ELR (cell line): ENCODE results near the gene F2RL1.
A peak's percentile ranks its signal among the peaks of the same experiment; 100 is the strongest.
"Not testable (repeated sequence)": the region's sequence is repeated elsewhere in the genome, so short reads cannot be mapped to it uniquely, and the experiment has no call there.

Experiments used
- DNase-seq: peaks from one replicate; pipeline ENCODE4 v3.0.0-alpha.2; 2015; ENCODE audit warnings: low read depth

Gene F2RL1, protein sequence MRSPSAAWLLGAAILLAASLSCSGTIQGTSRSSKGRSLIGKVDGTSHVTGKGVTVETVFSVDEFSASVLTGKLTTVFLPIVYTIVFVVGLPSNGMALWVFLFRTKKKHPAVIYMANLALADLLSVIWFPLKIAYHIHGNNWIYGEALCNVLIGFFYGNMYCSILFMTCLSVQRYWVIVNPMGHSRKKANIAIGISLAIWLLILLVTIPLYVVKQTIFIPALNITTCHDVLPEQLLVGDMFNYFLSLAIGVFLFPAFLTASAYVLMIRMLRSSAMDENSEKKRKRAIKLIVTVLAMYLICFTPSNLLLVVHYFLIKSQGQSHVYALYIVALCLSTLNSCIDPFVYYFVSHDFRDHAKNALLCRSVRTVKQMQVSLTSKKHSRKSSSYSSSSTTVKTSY

DNA sequence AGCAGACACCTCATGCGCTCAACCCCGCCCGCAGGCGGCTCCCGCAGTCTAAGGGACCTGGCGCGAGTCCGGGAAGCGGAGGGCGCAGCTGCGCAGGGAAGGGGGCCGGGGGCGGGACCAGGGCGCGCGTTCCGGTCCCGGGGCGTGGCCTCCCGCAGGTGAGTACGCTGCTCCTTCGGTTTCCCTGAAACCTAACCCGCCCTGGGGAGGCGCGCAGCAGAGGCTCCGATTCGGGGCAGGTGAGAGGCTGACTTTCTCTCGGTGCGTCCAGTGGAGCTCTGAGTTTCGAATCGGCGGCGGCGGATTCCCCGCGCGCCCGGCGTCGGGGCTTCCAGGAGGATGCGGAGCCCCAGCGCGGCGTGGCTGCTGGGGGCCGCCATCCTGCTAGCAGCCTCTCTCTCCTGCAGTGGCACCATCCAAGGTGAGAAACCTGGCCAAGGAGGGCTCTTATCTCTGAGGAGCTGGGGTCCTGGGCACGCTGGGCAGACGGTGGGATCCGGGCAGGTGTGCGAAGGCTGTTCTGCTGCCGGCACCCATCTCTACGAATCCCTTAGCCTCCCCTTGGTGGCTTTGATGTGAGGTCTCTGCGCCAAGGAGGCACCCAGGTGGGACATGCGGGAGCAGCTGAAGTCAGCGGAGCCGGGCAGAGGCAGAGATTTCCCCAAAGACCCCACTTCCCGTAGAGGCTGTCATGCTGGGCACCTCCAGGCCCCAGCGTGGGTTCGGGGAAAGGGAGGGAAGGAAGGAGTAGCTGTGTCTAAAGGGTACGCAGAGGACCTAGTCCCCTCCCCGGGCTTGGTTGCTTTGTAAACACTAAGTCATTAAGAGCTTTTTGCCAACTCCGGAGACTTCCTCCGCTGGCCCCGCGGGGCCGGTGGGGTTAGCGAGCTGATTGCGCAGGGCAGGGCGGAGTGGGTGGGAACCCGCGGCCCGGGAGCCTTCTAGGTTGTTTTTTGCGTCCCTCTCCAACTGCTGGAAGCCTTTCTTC is at the start of gene F2RL1:
Gene F2RL1, plus strand, starts transcription at position 187 of the 988 bp plus-strand sequence. Its CDS starts 153 bp downstream, at position 340.
- DNase-seq = peak; percentile 92

DNA sequence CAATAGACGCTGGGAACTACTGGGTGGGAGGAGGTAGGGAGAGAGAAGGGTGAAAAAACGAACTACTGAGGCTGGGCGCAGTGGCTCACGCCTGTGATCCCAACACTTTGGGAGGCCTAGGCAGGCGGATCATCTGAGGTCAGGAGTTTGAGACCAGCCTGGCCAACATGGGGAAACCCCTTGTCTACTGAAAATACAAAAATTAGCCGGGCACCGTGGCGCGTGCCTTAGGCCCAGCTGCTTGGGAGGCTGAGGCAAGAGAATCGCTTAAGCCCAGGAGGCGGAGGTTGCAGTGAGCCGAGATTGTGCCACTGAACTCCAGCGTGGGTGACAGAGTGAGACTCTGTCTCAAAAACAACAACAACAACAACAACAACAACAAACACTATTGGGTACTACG is 47.8 kb upstream of the F2RL1 start:
- DNase-seq = not testable (repeated sequence)

DNA sequence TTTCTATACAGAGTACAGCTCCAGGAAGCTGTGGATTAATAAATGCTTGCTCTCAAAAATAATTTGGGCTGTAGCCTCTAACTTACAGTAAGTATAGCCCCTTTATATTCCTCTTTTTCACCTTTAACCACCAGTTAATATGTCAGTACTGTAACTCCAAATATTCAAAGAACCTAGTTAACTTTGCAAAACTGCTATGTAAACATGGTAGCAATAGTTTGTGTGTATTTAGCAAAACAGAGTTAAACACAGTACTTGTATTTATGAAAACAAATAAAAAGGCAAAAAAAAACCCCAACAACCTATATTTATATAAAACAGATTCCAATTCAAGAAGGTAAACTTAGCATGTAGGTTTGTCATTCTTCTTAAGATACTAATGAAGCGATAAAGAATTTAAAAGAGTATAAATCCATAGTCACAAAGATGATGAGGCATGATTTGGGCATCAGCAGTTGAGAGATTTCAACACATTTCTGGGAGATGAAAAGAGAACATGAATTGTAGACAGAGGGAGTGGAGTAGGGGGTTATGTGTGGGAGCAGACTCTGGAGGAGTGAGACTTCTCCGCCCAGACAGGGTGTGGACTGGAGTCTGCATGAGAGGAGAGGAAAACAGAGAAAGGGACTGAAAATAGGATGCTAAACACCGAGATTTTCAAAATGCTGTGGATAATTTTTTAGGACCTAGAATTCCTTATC is 47.0 kb upstream of the F2RL1 start:
- DNase-seq = no peak

DNA sequence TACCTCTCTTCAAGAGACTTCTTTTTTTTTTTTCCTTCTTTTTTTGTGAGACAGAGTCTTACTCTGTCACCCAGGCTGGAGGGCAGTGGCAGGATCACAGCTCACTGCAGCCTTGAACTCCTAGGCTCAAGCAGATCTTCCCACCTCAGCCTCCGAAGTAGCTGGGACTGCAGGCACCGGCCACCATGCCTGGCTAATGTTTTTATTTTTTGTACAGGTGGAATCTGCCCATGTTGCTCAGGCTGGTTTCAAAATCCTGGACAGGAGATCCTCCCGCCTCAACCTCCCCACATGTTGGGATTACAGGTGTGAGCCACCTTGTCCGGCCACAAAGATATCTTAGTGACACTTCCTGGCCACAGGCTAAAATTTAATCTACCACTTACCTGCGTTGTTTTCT is 42.9 kb upstream of the F2RL1 start:
- DNase-seq = no peak

DNA sequence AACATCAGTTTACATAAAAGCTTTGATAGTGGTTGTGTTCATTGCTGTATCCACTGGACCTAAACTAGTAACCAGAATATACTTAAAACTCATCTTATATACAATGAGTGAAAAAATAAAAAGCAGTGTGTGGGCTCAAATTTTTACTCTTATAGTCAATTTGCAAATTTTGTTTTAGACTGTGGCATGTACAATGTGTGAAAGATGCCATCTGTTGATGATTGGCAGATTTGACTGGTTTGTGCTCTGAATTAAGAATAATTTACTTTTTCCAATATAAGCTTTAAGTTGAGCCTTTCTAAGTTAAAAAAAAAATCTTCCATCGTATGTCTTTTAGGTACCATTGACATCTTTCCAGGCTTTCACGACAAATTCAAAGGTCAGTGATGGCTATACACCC is 42.4 kb upstream of the F2RL1 start:
- no peak for DNase-seq

DNA sequence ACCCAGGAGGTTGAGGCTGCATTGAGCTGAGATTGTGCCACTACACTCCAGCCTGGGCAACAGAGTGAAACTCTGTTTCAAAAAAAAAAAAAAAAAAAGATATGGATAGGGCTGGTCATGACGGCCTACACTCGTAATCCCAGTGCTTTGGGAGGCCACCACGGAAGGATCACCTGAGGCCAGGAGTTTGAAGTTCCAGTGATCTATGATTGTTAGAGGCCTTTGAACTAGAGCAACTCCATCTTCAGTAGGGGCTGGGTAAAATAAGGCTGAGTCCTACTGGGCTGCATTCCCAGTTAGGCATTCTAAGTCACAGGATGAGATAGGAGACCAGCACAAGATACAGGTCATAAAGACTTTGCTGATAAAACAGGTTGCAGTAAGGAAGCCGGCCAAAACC is 38.2 kb upstream of the F2RL1 start:
- not testable (repeated sequence) for DNase-seq

DNA sequence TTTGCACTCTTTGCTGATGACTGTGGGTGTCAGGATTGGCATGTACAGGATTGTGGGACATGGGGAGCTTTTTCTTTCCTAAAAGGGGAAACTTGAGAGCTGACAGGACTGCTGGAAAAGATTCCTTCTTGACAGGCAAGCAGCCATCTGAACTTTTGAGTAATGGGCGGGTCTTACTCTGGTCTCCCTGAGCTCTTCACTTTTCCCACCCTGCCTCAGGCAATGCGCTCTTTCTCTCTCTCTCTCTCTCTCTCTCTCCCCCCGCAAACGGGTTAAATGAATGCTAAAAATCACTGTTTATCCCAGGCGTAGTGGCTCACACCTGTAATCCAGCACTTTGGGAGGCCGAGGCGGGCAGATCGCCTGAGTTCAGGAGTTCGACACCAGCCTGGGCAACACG is 37.1 kb upstream of the F2RL1 start:
- DNase-seq = no peak

DNA sequence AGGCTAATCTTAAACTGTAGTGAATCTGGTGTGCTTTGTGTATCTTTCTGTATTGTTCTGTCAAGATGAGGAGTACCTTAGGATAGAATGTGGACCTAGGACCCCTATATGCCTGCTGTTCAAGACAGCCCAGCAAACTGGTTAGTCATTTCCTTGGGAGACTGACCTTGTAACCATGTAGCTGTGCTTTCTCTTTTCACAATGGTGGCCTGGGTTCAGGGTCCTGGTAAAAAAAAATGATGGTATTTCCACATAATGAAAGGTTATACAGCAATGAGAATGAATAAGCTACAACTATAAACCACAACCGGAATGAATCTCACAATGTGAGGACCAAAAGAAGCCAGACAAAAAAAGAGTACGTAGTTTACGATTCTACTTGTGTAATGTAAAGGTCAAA is 36.4 kb upstream of the F2RL1 start:
- peak; percentile 27 for DNase-seq

DNA sequence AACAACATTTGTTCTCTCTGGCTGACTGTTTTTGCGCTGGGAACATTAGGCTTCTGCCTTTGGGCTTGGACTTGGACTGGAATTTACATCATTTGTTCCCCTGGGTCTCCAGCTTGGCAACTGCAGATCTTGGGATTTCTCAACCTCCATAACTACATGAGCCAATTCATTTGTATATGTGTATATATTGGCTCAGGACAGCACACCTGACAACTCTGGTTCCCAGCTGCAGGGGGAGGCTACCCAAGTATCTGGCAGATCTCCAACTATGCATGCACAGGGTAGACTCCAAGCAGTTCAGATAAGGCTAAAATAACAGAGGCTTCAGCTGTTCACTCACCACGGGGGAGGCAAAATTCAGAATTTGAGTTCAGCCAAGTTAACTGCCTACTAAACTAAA is 31.6 kb upstream of the F2RL1 start:
- no peak for DNase-seq

DNA sequence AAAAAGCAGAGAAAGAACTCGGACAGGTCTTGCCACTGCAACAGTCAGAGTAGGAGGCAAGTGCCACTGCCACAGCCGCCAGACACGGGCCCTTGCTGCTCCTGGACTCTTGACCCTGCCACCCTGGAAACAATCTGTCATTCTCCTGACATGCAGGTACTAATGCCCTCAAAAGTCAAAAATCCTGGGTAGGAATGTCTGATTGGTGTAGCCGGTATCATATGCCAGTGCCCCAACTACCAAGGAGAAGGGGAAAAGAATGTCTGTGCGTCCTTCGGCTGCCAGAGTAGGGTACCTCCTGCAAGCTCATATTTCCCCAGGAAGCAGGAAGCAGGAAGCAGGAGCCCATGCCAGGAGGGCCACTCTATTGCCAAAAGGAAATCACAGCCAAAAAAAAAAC is 30.5 kb upstream of the F2RL1 start:
- no peak for DNase-seq

DNA sequence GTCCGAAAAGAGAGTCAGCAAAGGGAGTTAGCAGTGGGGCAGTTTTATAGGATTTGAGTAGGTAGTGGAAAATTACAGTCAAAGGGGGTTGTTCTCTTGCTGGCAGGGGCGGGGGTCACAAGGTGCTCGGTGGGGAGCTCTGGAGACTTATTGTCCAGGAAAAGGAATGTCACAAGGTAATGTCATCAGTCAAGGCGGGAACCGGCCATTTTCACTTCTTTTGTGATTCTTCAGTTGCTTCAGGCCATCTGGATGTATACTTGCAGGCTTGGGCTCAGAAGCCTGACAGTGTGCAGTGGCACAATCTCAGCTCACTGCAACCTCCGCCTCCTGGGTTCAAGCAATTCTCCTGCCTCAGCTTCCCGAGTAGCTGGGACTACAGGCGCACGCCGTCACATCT is 29.6 kb upstream of the F2RL1 start:
- not testable (repeated sequence) for DNase-seq

DNA sequence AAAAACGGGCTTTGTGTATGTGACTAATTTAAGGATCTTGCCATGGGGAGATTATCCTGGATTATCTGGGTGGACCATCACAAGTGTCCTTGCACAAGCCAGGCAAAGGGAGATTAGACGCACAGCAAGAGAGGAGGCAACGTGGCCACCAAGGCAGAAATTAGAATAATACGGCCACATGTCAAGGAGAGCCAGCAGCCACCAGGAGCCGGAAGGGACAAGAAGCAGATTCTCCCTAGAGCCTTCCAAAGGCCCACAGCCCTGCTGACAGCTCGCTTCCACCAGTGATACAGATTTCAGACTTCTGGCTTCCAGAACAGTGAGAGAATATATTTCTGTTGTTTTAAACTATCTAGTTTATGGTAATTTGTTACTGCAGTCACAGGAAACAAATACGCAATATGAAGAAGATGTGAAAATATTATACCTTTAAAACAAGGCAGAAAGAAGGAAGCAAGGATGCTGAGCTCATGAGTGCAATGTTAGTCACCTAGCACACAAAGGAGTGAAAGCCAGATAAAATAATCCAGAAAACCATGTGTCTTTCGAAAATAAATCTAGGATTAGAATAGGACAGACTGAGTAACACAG is 28.7 kb upstream of the F2RL1 start:
- peak; percentile 84 for DNase-seq

DNA sequence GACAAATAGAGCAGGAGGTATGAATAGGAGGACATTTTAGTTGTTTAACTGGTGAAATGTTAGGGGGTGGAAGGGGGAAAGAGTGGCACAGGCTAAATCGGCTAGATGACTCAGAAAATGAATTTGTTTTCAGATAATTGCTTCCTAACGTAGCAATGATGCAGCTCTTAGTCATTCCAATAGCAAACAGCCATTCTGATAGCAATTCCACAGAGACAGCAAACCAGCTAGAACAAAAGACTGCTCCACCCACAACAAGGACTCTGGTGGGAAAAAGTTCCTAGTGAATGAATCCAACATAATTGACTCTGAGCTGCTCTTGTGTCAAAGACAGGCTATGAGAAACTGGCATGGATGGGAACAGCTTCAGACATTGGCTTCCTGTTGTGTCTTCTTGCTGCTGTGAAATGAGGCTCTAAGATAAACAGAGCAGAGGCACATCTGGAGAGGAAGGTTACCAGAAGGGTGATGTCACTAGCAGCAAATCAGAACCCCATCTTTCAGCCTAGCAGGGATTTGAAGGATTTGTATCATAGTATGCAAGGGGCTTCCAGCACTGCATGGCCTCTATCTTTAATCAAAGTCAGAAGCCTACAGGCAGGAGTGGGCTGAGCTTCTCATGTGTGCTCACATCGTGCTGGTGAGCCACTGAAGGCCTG is 28.1 kb upstream of the F2RL1 start:
- peak; percentile 99 for DNase-seq

DNA sequence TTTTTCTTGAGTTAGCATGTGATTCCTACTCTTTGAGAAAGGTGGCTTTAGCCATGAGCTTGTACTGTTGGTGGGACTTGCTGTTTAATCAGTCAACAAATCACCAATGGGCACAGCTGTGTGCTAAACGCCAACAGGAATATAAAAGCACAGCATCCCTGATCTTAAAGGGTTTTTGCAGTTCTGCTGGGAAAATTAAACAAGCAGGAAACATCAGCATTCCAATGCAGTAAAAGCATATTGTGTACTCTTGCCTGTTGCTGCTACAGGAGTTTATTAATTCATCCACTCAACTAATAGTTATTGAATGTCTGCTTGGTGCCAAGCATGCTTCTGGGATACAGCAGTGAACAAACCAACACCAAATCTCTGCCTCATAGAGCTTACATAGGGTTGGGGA is 27.4 kb upstream of the F2RL1 start:
- DNase-seq = no peak

DNA sequence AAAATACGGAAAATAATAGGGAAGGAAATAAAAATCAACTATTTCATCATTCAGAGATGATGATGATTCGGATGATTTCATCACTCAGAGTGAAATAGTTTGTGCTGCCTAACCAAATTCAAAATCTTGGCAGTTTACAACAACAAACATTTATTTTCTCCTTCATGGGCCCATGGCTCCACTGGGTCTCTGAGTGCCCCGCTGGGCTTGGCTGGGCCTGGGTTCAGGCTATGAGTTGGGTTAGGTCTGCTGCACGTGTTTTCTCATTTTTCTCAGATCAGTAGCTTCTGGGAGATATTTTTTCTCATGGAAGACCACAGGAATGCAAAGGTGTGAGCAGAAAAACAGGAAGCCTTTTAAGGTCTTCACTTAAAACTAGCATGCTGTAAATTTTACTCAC is 24.0 kb upstream of the F2RL1 start:
- DNase-seq = peak; percentile 48

DNA sequence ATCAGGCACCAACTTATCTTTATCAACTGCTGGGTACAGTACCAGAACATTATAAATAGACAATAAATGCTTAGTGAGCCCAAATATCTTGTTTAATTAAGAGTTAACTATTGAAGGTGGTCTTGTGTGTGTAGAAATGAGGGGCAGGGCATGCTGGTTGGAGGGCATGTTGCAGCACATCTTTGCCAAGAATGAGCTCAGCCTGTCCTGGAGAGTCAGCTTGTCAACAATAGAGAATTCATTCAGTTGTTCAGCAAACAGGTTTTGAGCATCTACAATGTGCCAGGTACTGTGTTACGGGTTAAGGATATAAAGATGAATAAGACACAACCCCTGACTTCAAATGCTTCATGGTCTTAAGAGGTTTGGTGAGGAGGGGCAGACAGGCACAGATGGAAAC is 19.2 kb upstream of the F2RL1 start:
- no peak for DNase-seq

DNA sequence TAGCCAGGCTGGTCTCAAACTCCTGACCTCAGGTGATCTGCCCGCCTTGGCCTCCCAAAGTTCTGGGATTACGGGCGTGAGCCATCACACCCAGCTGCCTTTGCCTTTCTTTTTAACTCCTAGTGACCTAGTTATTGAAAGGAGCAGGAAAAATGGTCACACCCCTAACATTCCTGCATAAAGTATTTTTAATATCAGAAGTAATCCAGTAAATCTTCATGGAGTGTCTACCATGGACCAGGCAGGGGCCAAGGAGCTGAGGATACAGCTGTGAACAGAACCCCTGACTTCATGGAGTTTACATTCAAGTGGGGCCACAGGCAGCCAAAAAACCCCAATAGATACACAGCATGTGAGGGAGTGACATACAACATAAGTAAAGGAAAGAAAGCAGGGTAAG is 18.3 kb upstream of the F2RL1 start:
- DNase-seq = no peak

DNA sequence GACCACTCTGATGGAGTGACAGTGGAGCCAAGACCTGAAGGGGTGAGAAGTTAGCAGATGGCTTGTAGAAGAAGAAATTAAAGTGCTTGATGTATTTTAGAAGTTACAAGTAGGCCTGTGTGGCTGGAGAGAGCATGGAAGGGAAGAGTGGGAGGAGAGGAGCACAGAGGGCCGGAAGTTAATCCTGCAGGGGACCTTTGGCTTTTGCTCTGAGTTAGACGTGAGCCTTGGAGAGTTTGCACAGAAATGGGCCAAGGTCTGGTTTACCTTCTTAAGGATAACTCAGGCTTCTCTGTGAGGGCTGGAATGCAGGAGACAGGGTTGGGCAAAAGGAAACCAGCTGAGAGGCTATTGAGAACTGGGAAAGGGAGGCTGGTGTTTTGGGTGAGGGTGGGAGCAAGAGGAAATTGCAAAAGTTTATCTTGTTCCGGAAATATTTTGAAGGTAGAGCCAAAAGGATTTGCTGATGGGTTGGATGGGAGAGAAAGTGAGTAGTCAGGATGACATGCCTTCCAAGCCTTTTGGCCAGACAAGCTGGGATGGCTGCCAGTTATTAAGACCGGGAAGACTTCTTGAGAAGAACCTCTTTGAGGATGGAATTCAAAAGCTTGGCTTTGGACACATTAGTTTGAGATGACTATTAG is 17.5 kb upstream of the F2RL1 start:
- peak; percentile 67 for DNase-seq

DNA sequence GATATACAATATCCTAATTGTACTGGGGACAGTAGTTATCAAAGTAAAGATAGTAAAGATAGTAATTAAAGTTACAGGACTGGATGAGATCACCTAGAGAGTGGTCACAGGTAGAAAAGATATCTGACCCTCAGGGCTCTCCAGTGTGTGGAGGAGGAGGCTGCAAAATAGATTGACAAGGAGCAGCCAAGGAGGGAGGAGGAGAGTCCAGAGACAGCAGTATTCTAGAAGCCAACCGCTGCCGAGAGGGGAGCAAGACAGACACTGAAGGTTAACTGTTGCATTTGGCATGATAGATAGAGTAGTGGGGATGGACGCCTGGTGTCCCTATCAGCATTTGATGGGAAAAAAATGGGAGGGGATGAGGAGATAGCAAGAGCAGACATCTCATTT is 17.0 kb upstream of the F2RL1 start:
- DNase-seq = no peak

DNA sequence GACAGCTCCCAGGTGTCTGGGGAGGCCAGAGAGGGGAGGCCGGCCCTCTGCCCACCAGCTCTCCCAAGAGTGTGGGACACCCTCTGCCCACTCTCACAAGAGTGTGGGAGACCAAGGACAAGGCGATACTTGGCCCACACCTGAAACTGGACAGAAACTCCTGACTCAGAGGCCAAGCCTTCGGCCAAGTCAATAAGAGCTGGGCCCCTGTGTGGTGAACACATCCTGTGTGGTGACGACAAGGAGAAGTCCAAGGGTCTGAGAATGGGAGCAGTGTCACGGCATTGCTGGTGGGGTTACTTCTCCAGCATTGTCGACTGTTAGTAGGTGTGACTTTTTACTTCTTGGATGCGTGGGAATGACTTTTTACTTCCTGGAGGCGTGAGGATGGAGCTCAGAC is 14.6 kb upstream of the F2RL1 start:
- peak; percentile 68 for DNase-seq
